Measurements from ENCODE around the gene GPER1. TPM values are rescaled to one million over a fixed set of nuclear protein-coding genes. Genes with fewer than 3 reads are reported as not detected.

GPER1 gene
- total and polyA plus RNA-seq, 2 experiments from 2014 or later: 0.89 TPM; not detected in 1

DNA sequence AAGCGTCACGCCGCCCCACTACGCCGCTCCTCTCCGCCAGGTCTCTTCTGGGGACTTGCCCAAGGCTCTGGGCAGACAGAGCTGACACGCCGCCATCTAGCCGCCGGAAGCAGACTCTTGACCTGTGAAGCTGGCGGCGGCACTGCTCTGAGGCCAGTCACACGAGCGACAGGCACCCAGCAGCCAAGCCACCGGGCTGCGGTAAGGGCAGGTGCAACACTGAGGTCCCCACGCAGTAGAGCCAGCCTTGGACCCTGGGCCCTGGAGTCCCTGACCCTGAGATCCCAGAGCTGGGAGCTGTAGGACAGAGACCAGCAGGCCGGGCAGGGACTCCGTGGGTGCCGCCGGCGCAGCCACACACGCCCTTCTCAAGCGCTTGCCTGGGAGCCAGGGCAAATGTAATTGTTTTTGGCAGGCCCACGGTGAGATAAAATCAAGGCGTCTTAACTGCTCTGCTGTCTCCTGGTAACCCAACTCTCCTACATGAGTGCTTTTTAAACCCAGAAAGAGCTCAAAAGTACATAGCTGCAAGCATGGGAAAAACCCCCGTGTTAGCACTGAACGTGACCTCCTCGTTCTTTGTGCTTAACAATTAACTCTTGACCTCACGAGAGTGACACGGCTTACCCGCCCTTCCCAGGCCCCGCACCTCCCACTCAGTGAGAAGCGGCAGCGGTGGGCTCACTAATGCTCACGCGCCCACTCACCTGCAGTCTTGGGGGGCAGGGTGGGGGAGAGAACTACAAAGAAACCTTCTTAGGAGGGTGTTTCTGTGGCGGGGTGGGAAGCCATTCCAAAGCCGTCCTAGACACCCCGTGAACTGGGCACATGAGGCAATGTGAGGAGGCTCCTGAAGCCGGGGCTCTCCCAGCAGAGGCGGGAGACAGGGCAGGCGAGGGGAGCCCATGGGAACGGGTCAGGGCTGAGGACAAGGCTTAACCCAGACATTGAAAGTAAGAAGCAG lies 8.5 kb downstream of the GPER1 start:
- Histone ChIP-seq H3K79me2 (replicated peaks; ENCODE audit: insufficient read depth) (peaks cover 25% of the 10 kb centered on the region), H3K27ac (ENCODE audit: low read depth) (no peak overlapping the region), H3K9me2 (ENCODE audit: insufficient read depth) (no peaks in the 10 kb centered on the region), H3F3A (replicated peaks; ENCODE audit: low read depth) (no peaks in the 10 kb centered on the region), H3K36me3 (ENCODE audit: insufficient read depth) (no peaks in the 10 kb centered on the region), H2AFZ (no peak overlapping the region), H3K27me3 (ENCODE audit: insufficient read depth) (no peaks in the 10 kb centered on the region), H3K4me1 (ENCODE audit: insufficient read depth) (no peaks in the 10 kb centered on the region), H3K4me2 (no peak overlapping the region), H3K4me3 (no peak overlapping the region), H4K20me1 (replicated peaks; ENCODE audit: insufficient read depth) (no peaks in the 10 kb centered on the region)
- Mint-ChIP-seq H3K27ac (no peak overlapping the region), H3K4me1 (no peaks in the 10 kb centered on the region), H3K36me3 (ENCODE audit: low read depth) (peaks cover 24% of the 10 kb centered on the region), H3K4me3 (no peak overlapping the region), H3K9me3 (peaks cover 3% of the 10 kb centered on the region; the same call in 1 of the 3 replicates), H3K27me3 (ENCODE audit: insufficient read depth, low read depth, poor library complexity) (peaks cover 3% of the 10 kb centered on the region)
- no peak for TF ChIP-seq EZH2 (IDR thresholded peaks at IDR 0.05; ENCODE audit: low read depth, unreplicated experiment)
- no peak for DNase-seq (ENCODE audit: low spot score)
- ATAC-seq: no peak; the same call in 2 of the 3 replicates

DNA sequence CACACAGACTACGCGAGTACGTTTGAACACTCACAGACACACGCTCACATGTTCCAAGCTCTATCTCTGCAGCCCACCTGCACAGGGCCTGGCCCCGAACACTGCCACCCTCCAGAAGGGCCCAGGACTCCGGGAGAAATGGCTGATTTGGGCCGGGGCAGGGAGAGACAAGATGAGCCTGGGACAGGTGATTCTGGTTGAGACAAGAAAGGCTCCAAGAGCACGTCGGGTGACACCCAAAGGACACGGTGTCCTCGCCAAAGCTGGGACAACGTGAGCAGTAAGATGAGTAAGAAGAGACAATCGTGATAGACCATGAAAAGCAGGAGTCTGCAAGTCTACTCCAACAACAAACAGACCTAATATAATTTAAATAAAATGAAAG lies 9.2 kb downstream of the GPER1 start:
- Histone ChIP-seq H4K20me1 (replicated peaks; ENCODE audit: insufficient read depth) (no peaks in the 10 kb centered on the region), H3K27ac (ENCODE audit: low read depth) (no peak overlapping the region), H3K4me3 (no peak overlapping the region), H3K4me1 (ENCODE audit: insufficient read depth) (no peaks in the 10 kb centered on the region), H3K9me2 (ENCODE audit: insufficient read depth) (no peaks in the 10 kb centered on the region), H3K27me3 (ENCODE audit: insufficient read depth) (no peaks in the 10 kb centered on the region), H3K36me3 (ENCODE audit: insufficient read depth) (no peaks in the 10 kb centered on the region), H3K79me2 (replicated peaks; ENCODE audit: insufficient read depth) (peaks cover 26% of the 10 kb centered on the region), H3F3A (replicated peaks; ENCODE audit: low read depth) (no peaks in the 10 kb centered on the region), H3K4me2 (no peak overlapping the region), H2AFZ (no peak overlapping the region)
- no peak overlapping the region for H3K27ac Mint-ChIP-seq
- no peak for DNase-seq (ENCODE audit: low spot score)
- no peak for ATAC-seq
- no peak overlapping the region for H3K4me3 Mint-ChIP-seq
- peaks cover 3% of the 10 kb centered on the region for H3K27me3 Mint-ChIP-seq (ENCODE audit: insufficient read depth, low read depth, poor library complexity)
- H3K4me1 Mint-ChIP-seq: no peaks in the 10 kb centered on the region
- peaks cover 3% of the 10 kb centered on the region; the same call in 1 of the 3 replicates for H3K9me3 Mint-ChIP-seq
- peaks cover 24% of the 10 kb centered on the region for H3K36me3 Mint-ChIP-seq (ENCODE audit: low read depth)
- no peak for TF ChIP-seq STAT1 (IDR thresholded peaks at IDR 0.05; ENCODE audit: unreplicated experiment)
- TF ChIP-seq CREB1 (CRISPR knock-in tag; IDR thresholded peaks at IDR 0.05; ENCODE audit: low read depth): no peak
- TF ChIP-seq, protein P1, sequence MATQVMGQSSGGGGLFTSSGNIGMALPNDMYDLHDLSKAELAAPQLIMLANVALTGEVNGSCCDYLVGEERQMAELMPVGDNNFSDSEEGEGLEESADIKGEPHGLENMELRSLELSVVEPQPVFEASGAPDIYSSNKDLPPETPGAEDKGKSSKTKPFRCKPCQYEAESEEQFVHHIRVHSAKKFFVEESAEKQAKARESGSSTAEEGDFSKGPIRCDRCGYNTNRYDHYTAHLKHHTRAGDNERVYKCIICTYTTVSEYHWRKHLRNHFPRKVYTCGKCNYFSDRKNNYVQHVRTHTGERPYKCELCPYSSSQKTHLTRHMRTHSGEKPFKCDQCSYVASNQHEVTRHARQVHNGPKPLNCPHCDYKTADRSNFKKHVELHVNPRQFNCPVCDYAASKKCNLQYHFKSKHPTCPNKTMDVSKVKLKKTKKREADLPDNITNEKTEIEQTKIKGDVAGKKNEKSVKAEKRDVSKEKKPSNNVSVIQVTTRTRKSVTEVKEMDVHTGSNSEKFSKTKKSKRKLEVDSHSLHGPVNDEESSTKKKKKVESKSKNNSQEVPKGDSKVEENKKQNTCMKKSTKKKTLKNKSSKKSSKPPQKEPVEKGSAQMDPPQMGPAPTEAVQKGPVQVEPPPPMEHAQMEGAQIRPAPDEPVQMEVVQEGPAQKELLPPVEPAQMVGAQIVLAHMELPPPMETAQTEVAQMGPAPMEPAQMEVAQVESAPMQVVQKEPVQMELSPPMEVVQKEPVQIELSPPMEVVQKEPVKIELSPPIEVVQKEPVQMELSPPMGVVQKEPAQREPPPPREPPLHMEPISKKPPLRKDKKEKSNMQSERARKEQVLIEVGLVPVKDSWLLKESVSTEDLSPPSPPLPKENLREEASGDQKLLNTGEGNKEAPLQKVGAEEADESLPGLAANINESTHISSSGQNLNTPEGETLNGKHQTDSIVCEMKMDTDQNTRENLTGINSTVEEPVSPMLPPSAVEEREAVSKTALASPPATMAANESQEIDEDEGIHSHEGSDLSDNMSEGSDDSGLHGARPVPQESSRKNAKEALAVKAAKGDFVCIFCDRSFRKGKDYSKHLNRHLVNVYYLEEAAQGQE (IDR thresholded peaks at IDR 0.05; ENCODE audit: unreplicated experiment): no peak
- TF ChIP-seq EZH2phosphoT487 (IDR thresholded peaks at IDR 0.05; ENCODE audit: unreplicated experiment): no peak
- TF ChIP-seq, protein P2, sequence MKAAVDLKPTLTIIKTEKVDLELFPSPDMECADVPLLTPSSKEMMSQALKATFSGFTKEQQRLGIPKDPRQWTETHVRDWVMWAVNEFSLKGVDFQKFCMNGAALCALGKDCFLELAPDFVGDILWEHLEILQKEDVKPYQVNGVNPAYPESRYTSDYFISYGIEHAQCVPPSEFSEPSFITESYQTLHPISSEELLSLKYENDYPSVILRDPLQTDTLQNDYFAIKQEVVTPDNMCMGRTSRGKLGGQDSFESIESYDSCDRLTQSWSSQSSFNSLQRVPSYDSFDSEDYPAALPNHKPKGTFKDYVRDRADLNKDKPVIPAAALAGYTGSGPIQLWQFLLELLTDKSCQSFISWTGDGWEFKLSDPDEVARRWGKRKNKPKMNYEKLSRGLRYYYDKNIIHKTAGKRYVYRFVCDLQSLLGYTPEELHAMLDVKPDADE (IDR thresholded peaks at IDR 0.05): no peak
- TF ChIP-seq POLR2AphosphoS5 (IDR thresholded peaks at IDR 0.05; ENCODE audit: low read depth): no peak
- TF ChIP-seq NANOG (IDR thresholded peaks at IDR 0.05; ENCODE audit: borderline replicate concordance): no peak
- TF ChIP-seq EZH2 (IDR thresholded peaks at IDR 0.05; ENCODE audit: low read depth, unreplicated experiment): no peak
- TF ChIP-seq, protein P3, sequence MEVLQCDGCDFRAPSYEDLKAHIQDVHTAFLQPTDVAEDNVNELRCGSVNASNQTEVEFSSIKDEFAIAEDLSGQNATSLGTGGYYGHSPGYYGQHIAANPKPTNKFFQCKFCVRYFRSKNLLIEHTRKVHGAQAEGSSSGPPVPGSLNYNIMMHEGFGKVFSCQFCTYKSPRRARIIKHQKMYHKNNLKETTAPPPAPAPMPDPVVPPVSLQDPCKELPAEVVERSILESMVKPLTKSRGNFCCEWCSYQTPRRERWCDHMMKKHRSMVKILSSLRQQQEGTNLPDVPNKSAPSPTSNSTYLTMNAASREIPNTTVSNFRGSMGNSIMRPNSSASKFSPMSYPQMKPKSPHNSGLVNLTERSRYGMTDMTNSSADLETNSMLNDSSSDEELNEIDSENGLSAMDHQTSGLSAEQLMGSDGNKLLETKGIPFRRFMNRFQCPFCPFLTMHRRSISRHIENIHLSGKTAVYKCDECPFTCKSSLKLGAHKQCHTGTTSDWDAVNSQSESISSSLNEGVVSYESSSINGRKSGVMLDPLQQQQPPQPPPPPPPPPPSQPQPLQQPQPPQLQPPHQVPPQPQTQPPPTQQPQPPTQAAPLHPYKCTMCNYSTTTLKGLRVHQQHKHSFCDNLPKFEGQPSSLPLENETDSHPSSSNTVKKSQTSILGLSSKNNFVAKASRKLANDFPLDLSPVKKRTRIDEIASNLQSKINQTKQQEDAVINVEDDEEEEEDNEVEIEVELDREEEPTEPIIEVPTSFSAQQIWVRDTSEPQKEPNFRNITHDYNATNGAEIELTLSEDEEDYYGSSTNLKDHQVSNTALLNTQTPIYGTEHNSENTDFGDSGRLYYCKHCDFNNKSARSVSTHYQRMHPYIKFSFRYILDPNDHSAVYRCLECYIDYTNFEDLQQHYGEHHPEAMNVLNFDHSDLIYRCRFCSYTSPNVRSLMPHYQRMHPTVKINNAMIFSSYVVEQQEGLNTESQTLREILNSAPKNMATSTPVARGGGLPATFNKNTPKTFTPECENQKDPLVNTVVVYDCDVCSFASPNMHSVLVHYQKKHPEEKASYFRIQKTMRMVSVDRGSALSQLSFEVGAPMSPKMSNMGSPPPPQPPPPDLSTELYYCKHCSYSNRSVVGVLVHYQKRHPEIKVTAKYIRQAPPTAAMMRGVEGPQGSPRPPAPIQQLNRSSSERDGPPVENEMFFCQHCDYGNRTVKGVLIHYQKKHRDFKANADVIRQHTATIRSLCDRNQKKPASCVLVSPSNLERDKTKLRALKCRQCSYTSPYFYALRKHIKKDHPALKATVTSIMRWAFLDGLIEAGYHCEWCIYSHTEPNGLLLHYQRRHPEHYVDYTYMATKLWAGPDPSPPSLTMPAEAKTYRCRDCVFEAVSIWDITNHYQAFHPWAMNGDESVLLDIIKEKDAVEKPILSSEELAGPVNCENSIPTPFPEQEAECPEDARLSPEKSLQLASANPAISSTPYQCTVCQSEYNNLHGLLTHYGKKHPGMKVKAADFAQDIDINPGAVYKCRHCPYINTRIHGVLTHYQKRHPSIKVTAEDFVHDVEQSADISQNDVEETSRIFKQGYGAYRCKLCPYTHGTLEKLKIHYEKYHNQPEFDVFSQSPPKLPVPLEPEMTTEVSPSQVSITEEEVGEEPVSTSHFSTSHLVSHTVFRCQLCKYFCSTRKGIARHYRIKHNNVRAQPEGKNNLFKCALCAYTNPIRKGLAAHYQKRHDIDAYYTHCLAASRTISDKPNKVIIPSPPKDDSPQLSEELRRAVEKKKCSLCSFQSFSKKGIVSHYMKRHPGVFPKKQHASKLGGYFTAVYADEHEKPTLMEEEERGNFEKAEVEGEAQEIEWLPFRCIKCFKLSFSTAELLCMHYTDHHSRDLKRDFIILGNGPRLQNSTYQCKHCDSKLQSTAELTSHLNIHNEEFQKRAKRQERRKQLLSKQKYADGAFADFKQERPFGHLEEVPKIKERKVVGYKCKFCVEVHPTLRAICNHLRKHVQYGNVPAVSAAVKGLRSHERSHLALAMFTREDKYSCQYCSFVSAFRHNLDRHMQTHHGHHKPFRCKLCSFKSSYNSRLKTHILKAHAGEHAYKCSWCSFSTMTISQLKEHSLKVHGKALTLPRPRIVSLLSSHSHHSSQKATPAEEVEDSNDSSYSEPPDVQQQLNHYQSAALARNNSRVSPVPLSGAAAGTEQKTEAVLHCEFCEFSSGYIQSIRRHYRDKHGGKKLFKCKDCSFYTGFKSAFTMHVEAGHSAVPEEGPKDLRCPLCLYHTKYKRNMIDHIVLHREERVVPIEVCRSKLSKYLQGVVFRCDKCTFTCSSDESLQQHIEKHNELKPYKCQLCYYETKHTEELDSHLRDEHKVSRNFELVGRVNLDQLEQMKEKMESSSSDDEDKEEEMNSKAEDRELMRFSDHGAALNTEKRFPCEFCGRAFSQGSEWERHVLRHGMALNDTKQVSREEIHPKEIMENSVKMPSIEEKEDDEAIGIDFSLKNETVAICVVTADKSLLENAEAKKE (CRISPR knock-in tag; IDR thresholded peaks at IDR 0.05): no peak
